Stimulated activated CD4-positive, alpha-beta T cell treated with anti-CD3 and anti-CD28 coated beads, Interleukin-1b, Interleukin-23, amount 100 ng/mL, for 48 hours (primary cell): ENCODE results near the gene CHRNA5.

Experiments
- DNase-seq: peaks from one replicate; pipeline ENCODE4 v3.0.0-alpha.2; 2020

CHRNA5 gene

DNA sequence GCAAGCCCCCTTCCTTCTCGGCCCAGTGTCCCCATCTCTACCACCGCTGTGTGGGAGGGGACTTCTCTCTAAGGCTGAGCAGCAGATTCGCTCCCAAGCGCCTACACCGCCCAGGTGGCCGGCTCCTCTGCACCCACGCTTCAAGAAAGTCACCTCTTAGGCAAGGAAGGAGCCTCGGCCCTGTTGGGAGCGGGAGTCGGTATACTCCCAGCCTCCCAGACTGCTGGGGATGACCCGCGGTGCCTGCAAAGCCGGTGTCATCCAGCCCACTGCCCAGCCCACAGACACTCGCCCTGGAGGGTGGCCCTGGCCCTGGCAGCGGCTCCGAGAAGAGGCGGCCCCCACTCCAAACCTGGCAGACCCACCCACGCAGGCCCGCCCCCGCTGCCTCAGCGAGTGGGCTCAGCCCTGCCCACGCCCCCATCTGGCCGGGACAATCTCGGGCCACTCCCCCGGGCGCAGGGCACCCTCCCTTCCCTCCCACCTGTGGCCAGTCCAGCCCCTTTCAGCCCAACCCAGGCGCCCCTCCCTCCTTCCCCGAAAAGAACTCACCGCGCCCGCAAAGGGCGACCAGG lies 75.3 kb downstream of the CHRNA5 start:
- no peak for DNase-seq

DNA sequence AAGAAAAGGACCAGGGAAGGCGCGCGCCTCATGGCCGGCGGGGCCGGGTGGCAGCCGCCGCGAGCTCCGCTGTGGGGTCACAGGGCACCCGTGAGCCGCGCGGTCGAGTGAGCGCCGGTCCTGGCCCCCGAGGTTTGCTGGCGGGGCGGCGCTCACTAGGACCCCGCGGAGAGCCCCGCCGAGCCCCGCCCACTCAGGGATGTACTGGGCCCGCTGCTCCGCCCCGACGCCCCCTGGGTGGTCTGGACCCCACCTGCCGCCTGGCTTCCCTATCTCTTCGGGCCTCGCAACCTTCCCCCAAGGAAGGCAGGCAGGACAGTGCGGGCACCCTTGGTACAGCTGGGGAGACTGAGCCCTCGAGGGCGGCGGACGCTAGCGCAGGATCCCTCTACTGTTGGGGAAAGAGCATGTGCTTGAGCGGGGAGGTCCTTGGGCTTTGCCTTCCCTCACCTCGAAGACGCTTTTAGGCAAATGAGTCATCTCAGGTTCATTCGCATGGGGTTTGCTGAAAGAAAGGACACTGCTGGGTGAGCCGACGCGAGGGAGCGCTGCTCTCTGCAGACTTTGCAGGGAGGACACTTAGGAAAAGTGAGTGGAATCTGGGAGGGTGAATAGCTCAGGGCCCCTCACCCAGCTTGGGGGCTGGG lies 75.9 kb downstream of the CHRNA5 start, which contains the start of gene CHRNB4:
CHRNB4 (minus strand) TSS at position 109 of the 647 bp plus-strand sequence; CDS start at position 32, 77 bp downstream.
- DNase-seq = peak; percentile 10

DNA sequence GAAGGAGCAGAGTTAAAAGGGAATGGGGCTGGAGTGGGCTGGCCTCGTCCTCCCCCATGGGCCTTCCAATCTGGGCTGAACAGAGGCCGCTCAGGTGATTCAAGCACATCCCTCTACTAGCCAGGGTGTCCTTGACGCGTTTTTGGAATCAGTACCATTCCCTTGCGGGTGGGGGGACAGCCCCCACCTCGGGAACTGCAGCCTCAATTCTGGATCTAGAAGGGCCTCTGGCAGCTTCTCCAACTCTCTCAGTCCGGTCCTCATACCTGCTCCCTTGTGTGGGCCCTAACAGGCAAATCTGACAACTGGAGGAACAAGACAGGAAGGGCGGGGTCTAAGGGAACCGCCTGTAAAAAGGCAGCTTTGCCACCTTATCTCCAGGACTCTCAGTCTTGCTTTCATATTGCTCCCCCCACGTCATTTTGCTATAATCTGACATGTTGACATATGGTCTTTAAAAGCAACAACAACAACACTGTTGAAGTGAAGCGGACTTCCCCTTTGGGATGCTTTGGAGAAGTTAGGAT lies 76.5 kb downstream of the CHRNA5 start:
- no peak for DNase-seq

DNA sequence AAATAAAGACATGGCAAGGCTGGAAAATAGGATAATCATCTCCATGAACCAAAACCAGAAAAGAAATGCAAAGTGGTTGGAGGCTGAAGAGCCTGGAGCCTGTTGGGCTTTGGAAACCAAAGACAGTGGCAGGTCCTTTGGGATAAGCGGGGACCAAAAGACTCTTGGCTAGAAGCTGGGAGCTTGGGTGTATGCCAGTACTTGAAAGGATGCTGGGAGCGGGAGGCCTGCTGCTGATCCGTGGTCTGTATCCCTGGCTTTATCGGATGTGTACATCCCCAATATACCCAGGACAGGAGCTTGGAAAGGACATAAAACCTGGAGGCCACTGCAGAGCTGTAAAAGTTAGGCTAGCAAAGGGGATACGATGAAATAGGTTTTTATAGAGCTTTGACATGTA lies 77.0 kb downstream of the CHRNA5 start:
- no peak for DNase-seq
